ENCODE results near the gene CDH4.
A peak's percentile ranks its signal among the peaks of the same experiment; 100 is the strongest.

CDH4 gene

DNA sequence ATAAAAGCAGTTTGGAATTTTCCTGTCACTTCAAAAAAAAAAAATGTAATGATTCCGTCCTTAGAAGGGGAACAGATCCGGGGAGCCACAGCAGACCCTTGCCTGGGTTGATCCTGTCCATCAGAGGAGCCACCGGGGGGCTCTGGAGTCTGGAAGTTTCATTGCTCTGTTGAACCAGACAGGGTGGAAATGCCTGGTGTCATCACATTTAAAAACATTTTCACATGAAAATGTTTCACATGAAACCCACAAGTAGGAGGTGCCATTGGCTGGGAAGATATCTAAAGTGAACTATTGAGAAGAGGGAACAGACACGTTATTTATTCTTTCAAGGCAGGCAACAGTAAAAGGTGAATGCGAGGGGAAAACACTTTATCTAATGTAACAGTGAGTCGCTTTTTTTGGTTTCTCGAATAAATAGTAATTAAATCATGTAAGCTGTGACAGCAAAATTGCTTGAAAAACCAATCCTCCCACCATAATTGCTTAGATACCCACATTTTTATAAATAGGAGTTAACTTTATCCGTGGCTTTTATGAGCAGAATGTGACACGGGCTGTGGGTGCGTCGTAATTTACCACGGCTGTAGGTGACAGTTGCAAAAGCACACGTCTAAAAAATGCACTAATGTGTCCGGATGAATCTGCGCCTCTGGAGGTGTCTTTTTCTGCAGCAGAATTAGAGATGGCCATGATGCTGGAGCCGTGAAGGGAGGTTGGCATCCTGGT is 490.2 kb downstream of the CDH4 start:
- no peak overlapping the region for H2AFZ ChIP-seq (ENCODE audit: low read depth, low read length)
- H3K79me2 ChIP-seq (ENCODE audit: insufficient read depth, low read length) = no peaks in the 10 kb centered on the region
- no peaks in the 10 kb centered on the region for H3K36me3 ChIP-seq (ENCODE audit: insufficient read depth, low read length)
- H3K4me1 ChIP-seq (ENCODE audit: insufficient read depth, low read length) = no peaks in the 10 kb centered on the region
- H3K9me3 ChIP-seq (ENCODE audit: insufficient read depth, low read length, severe bottlenecking) = no peaks in the 10 kb centered on the region
- H3K4me3 ChIP-seq (ENCODE audit: low read depth in 1 of 2, low read length in 2 of 2) = no peak overlapping the region
- H3K27me3 ChIP-seq (ENCODE audit: insufficient read depth, low read length, poor library complexity) = no peaks in the 10 kb centered on the region
- ATAC-seq (ENCODE audit: insufficient read depth, low read depth) (no peak), DNase-seq (no peak)
- TF ChIP-seq EZH2 (IDR thresholded peaks at IDR 0.05; ENCODE audit: borderline replicate concordance, low read depth, low read length, severe bottlenecking) = no peak
- TF ChIP-seq, protein P1, sequence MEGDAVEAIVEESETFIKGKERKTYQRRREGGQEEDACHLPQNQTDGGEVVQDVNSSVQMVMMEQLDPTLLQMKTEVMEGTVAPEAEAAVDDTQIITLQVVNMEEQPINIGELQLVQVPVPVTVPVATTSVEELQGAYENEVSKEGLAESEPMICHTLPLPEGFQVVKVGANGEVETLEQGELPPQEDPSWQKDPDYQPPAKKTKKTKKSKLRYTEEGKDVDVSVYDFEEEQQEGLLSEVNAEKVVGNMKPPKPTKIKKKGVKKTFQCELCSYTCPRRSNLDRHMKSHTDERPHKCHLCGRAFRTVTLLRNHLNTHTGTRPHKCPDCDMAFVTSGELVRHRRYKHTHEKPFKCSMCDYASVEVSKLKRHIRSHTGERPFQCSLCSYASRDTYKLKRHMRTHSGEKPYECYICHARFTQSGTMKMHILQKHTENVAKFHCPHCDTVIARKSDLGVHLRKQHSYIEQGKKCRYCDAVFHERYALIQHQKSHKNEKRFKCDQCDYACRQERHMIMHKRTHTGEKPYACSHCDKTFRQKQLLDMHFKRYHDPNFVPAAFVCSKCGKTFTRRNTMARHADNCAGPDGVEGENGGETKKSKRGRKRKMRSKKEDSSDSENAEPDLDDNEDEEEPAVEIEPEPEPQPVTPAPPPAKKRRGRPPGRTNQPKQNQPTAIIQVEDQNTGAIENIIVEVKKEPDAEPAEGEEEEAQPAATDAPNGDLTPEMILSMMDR (IDR thresholded peaks at IDR 0.05; ENCODE audit: borderline replicate concordance, extremely low read depth, low read length, poor library complexity, severe bottlenecking) = peak; percentile 34
- H3K9ac ChIP-seq (ENCODE audit: low read depth, low read length) = no peak overlapping the region
- H3K27ac ChIP-seq (ENCODE audit: low read length) = no peak overlapping the region
- H3K4me2 ChIP-seq (ENCODE audit: insufficient read depth, low read length) = no peak overlapping the region
- H4K20me1 ChIP-seq (ENCODE audit: insufficient read depth, low read length) = no peaks in the 10 kb centered on the region; the same call in 1 of the 2 replicates

DNA sequence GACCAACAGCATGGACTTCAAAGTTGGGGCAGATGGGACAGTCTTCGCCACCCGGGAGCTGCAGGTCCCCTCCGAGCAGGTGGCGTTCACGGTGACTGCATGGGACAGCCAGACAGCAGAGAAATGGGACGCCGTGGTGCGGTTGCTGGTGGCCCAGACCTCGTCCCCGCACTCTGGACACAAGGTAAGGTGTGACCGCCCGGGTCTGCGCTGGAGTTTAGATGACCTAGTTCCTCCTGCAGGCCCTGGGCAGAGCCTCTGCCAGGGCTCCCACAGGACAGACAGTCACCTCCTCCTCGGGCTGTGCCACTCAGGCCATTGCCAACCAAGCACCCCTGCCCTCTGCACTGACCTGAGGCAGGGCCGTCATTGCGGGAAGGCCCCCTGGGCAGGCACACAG is 491.5 kb downstream of the CDH4 start:
- ATAC-seq (ENCODE audit: insufficient read depth, low read depth) (no peak), DNase-seq (no peak)
- no peaks in the 10 kb centered on the region for H3K4me1 ChIP-seq (ENCODE audit: insufficient read depth, low read length)
- no peaks in the 10 kb centered on the region for H3K27me3 ChIP-seq (ENCODE audit: insufficient read depth, low read length, poor library complexity)
- no peak overlapping the region for H3K27ac ChIP-seq (ENCODE audit: low read length)
- H3K4me3 ChIP-seq (ENCODE audit: low read depth in 1 of 2, low read length in 2 of 2) = no peak overlapping the region
- H3K79me2 ChIP-seq (ENCODE audit: insufficient read depth, low read length) = no peaks in the 10 kb centered on the region
- no peaks in the 10 kb centered on the region for H3K36me3 ChIP-seq (ENCODE audit: insufficient read depth, low read length)
- no peak overlapping the region for H3K4me2 ChIP-seq (ENCODE audit: insufficient read depth, low read length)
- no peaks in the 10 kb centered on the region for H3K9me3 ChIP-seq (ENCODE audit: insufficient read depth, low read length, severe bottlenecking)
- TF ChIP-seq EZH2 (IDR thresholded peaks at IDR 0.05; ENCODE audit: borderline replicate concordance, low read depth, low read length, severe bottlenecking) = no peak
- TF ChIP-seq, protein P1 (IDR thresholded peaks at IDR 0.05; ENCODE audit: borderline replicate concordance, extremely low read depth, low read length, poor library complexity, severe bottlenecking) = no peak
- H3K9ac ChIP-seq (ENCODE audit: low read depth, low read length) = no peak overlapping the region
- H4K20me1 ChIP-seq (ENCODE audit: insufficient read depth, low read length) = no peaks in the 10 kb centered on the region; the same call in 1 of the 2 replicates
- H2AFZ ChIP-seq (ENCODE audit: low read depth, low read length) = no peak overlapping the region

DNA sequence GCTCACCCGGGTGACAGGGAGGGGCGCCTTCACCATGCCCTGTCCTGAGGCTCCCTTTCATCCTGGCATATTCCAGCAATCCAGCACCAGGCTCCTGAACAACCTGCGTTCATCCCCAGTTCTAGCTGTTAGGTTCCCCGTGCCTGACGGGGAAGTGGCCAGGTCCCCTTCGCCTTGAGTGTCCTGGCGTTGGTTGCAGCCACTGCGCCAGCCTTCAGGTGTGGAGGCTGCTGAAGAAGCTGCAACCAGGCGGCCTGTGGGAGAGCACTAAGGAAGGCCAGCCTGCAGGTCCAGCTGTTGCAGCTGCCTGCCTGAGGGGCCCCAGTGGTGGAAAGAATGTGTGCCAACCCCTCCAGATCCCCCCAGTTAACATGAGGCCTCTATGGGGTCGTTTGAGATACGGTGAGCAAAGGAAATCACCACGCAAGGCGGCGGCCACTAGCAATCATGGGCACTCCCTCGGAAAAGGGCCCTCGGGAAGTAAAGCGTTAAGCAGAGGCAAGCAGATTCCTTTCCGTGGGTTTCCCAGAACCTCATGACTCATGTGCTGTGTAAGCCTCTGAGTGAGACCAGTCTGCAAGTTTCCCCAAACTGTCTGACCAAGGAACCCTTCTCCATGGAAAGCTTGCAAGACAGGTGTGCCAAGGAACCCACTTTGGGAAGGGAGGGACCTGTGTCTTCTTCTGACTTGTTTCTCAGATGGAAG is 492.8 kb downstream of the CDH4 start:
- H3K4me2 ChIP-seq (ENCODE audit: insufficient read depth, low read length) = no peak overlapping the region
- H3K36me3 ChIP-seq (ENCODE audit: insufficient read depth, low read length) = no peaks in the 10 kb centered on the region
- ATAC-seq (ENCODE audit: insufficient read depth, low read depth) (no peak), DNase-seq (no peak)
- no peaks in the 10 kb centered on the region for H3K79me2 ChIP-seq (ENCODE audit: insufficient read depth, low read length)
- H3K9me3 ChIP-seq (ENCODE audit: insufficient read depth, low read length, severe bottlenecking) = no peaks in the 10 kb centered on the region
- H2AFZ ChIP-seq (ENCODE audit: low read depth, low read length) = no peak overlapping the region
- no peak overlapping the region for H3K4me3 ChIP-seq (ENCODE audit: low read depth in 1 of 2, low read length in 2 of 2)
- H3K4me1 ChIP-seq (ENCODE audit: insufficient read depth, low read length) = no peaks in the 10 kb centered on the region
- no peaks in the 10 kb centered on the region; the same call in 1 of the 2 replicates for H4K20me1 ChIP-seq (ENCODE audit: insufficient read depth, low read length)
- no peak overlapping the region for H3K27ac ChIP-seq (ENCODE audit: low read length)
- TF ChIP-seq, protein P1 (IDR thresholded peaks at IDR 0.05; ENCODE audit: borderline replicate concordance, extremely low read depth, low read length, poor library complexity, severe bottlenecking) = no peak
- TF ChIP-seq EZH2 (IDR thresholded peaks at IDR 0.05; ENCODE audit: borderline replicate concordance, low read depth, low read length, severe bottlenecking) = no peak
- no peak overlapping the region for H3K9ac ChIP-seq (ENCODE audit: low read depth, low read length)
- H3K27me3 ChIP-seq (ENCODE audit: insufficient read depth, low read length, poor library complexity) = peaks cover 5% of the 10 kb centered on the region
